Lower lobe of right lung (tissue), 2 donors: ENCODE measurements around the gene STK31. TPM values are rescaled to one million over a fixed set of nuclear protein-coding genes. Genes with fewer than 3 reads are reported as not detected.
"Not testable (repeated sequence)": the region's sequence is repeated elsewhere in the genome, so short reads cannot be mapped to it uniquely, and the experiment has no call there.

Source experiments
- ATAC-seq, 2 donors: fragments of 200-7000 bp; cut with Tn5 transposase; one replicate each; pipeline ENCODE4 v1.9.1; 2020 to 2022; ENCODE audit warnings: mild to moderate bottlenecking in 2 of 2, moderate library complexity in 2 of 2
- DNase-seq: peaks from one replicate; pipeline ENCODE4 v3.0.0-alpha.2; 2020
- H3K27ac ChIP-seq: fragments of 200-600 bp; one replicate; pipeline ENCODE4 v1.8.0; 2022
- H3K27me3 ChIP-seq: fragments of 200-600 bp; one replicate; pipeline ENCODE4 v1.8.0; 2022; ENCODE audit warnings: low read depth
- H3K36me3 ChIP-seq: fragments of 200-600 bp; one replicate; pipeline ENCODE4 v1.8.0; 2022; ENCODE audit warnings: mild to moderate bottlenecking
- H3K4me1 ChIP-seq: fragments of 200-600 bp; one replicate; pipeline ENCODE4 v1.8.0; 2022
- H3K4me3 ChIP-seq: fragments of 200-600 bp; one replicate; pipeline ENCODE4 v1.8.0; 2022; ENCODE audit warnings: mild to moderate bottlenecking
- H3K9me3 ChIP-seq: fragments of 200-600 bp; one replicate; pipeline ENCODE4 v1.8.0; 2022
- intact Hi-C: fragments of 100-400 bp; cut with DNase I; formaldehyde crosslinking; loops from one replicate; pipeline ENCODE4 v1.11.0; 2022
- total RNA-seq: library from RNA; stranded (reverse); fragmentation: NEBNext Ultra II Directional; extraction: Animal tissue kit (Norgen Biotek cat#: 25700); gene quantifications from one replicate; pipeline ENCODE4 v1.2.1, GENCODE V29; 2021
- TF ChIP-seq, protein P1 (sequence below): fragments of 200-600 bp; IDR thresholded peaks from one replicate; pipeline ENCODE4 v1.8.0; 2022; ENCODE audit warnings: antibody characterized with exemption, mild to moderate bottlenecking
- donor health status: DM: no; HTN: yes; CAD: no; lungs with severe emphysema.

STK31 gene
- total RNA-seq, 1 donor from 2014 or later, result 1.0 TPM

- H3K36me3 ChIP-seq, result no peaks in the 10 kb centered on the region
- no peaks in the 10 kb centered on the region for H3K27me3 ChIP-seq
- no peak for ATAC-seq
- no peaks in the 10 kb centered on the region for H3K9me3 ChIP-seq
- H3K4me3 ChIP-seq, result no peak overlapping the region
- H3K27ac ChIP-seq, result no peak overlapping the region
- DNase-seq, result no peak
- intact Hi-C loops, result no loop called here
- no peaks in the 10 kb centered on the region for H3K4me1 ChIP-seq
- TF ChIP-seq, protein P1, sequence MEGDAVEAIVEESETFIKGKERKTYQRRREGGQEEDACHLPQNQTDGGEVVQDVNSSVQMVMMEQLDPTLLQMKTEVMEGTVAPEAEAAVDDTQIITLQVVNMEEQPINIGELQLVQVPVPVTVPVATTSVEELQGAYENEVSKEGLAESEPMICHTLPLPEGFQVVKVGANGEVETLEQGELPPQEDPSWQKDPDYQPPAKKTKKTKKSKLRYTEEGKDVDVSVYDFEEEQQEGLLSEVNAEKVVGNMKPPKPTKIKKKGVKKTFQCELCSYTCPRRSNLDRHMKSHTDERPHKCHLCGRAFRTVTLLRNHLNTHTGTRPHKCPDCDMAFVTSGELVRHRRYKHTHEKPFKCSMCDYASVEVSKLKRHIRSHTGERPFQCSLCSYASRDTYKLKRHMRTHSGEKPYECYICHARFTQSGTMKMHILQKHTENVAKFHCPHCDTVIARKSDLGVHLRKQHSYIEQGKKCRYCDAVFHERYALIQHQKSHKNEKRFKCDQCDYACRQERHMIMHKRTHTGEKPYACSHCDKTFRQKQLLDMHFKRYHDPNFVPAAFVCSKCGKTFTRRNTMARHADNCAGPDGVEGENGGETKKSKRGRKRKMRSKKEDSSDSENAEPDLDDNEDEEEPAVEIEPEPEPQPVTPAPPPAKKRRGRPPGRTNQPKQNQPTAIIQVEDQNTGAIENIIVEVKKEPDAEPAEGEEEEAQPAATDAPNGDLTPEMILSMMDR, result no peak
Measured at GRCh38 chr7:23672033-23672432, 38.0 kb upstream of the STK31 start.

- ATAC-seq (peak; percentile 100), DNase-seq (peak; percentile 94)
- peak within 1 kb of the TSS; percentile 85 for H3K27ac ChIP-seq
- no peaks in the 10 kb centered on the region for H3K9me3 ChIP-seq
- H3K36me3 ChIP-seq, result no peaks in the 10 kb centered on the region
- H3K4me1 ChIP-seq, result peaks cover 13% of the 10 kb centered on the region
- intact Hi-C loops, result no loop called here
- H3K4me3 ChIP-seq, result peak within 1 kb of the TSS; percentile 77
- no peaks in the 10 kb centered on the region for H3K27me3 ChIP-seq
- TF ChIP-seq, protein P1, result peak; percentile 84
Measured at GRCh38 chr7:23679898-23680413, 30.1 kb upstream of the STK31 start, which contains the start of gene FAM221A. Gene FAM221A (plus strand): TSS chr7:23680199. CDS start chr7:23680219, 20 bp downstream.

DNA sequence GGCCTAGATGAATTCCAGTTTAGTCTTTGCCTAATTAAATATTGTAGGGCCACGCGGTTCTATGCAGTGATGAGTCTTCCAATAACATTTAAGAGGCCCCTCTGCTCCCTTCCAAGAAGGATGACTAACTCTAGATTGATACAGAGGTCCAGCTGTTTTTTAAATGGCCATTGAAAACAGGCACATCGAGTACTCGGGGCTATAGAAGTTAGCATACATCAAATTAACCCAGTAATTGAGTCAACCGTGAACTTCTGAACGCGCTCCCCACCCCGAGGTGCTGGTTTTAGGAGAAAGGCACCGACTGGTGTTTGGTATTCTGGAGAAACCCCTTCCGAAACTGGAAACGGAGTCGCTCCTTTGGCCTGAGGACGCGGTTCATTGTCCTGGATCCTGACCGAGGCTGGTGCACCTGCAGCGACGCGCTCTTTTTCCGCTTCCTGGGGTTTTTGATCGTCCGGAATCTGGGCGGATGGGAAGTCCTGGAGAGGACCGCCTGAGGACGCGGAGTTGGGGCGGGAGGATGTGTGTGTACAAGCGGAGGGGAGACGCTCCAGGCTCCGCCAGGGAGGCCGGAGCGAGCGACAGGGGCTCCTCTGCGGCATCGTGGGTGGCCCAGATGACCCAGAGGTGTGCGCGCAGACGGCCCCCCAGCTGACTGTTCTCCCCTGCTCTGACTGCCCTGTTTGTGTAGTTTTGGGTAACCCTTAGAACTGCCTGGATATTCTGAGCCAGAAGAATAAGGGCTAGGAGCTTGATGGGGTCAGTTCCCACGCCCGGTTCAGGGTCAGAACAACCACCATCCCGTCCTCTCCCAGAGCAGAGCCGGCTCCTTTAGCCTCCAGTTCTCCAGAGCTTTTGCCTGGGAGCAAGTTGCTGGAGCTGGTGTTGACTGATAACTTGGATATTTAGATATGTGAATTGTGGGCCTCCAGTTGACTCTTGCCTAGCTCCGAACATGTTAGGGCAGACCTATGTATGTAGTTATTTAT lies 29.3 kb upstream of the STK31 start:
- TF ChIP-seq, protein P1, result no peak
- peak overlapping the region; percentile 85 for H3K27ac ChIP-seq
- ATAC-seq, result peak; percentile 90
- peak; percentile 83 for DNase-seq
- no peaks in the 10 kb centered on the region for H3K36me3 ChIP-seq
- H3K9me3 ChIP-seq, result no peaks in the 10 kb centered on the region
- H3K4me3 ChIP-seq, result peak overlapping the region; percentile 77
- H3K27me3 ChIP-seq, result no peaks in the 10 kb centered on the region
- H3K4me1 ChIP-seq, result peaks cover 13% of the 10 kb centered on the region
- intact Hi-C loops, result no loop called here

GRCh38 chr7:23684041-23684440 lies 26.0 kb upstream of the STK31 start:
- H3K9me3 ChIP-seq, H3K27ac ChIP-seq, H3K4me3 ChIP-seq, ATAC-seq, H3K27me3 ChIP-seq, intact Hi-C loops, DNase-seq: not testable (repeated sequence)
- peaks cover 13% of the 10 kb centered on the region for H3K4me1 ChIP-seq
- peaks cover 14% of the 10 kb centered on the region for H3K36me3 ChIP-seq

DNA sequence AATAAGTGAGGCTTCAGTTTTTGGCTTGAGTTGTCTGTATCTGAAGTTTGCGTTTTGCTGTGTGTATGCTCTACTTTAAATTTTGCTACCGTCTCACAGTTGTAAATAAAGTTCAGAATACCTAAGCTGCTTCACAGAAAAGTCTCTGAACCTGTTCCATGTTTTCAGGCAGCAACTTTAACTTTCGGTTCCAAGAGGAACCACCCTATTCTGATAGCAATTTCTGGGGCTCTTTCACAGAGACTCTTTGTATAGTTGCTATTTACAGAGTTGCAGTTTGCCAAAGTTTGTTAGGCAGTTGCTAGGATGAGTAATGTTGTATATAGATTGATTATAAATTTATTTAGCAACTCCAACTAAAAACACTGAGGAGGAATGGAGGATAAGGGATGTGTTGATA lies 24.3 kb upstream of the STK31 start:
- Histone ChIP-seq H3K27ac (no peak overlapping the region), H3K4me1 (peaks cover 8% of the 10 kb centered on the region), H3K4me3 (no peak overlapping the region), H3K9me3 (no peaks in the 10 kb centered on the region), H3K36me3 (peaks cover 31% of the 10 kb centered on the region), H3K27me3 (no peaks in the 10 kb centered on the region)
- TF ChIP-seq, protein P1, result no peak
- DNase-seq, result no peak
- peak; percentile 41 to 77 for ATAC-seq
- intact Hi-C loops, result no loop called here

DNA sequence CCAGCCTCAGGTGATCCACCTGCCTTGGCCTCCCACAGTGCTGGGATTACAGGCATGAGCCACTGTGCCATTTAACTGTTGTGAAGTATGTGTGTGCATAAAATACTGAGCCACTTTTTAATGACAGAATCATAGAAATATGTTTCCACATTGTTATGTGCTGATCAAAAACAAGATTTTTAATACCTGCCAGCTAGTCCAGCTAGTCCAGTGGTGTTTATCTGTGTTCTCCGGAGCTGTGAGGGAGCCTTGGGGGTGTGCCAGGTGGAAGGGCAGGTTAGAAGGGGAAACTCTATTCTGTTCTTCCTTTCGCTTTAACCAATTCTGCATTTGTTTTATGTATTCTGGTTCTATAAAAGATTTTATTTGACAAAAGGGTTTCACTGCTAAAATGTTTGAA lies 23.0 kb upstream of the STK31 start:
- H3K4me3 ChIP-seq, result no peak overlapping the region
- H3K27me3 ChIP-seq, result no peaks in the 10 kb centered on the region
- no peak overlapping the region for H3K27ac ChIP-seq
- no peak for DNase-seq
- peak in 1 of 2 donors; percentile 61 for ATAC-seq
- H3K4me1 ChIP-seq, result no peaks in the 10 kb centered on the region
- H3K36me3 ChIP-seq, result peaks cover 43% of the 10 kb centered on the region
- intact Hi-C loops, result no loop called here
- TF ChIP-seq, protein P1, result no peak
- no peaks in the 10 kb centered on the region for H3K9me3 ChIP-seq
